SK-N-SH (cell line): Measurements from ENCODE around the gene GRAMD2B. TPM values are rescaled to one million over a fixed set of nuclear protein-coding genes. Genes with fewer than 3 reads are reported as not detected.
A peak's percentile ranks its signal among the peaks of the same experiment; 100 is the strongest.

ENCODE experiments used
- CTCF ChIA-PET: fragments of 300-600, 350-600 bp; formaldehyde crosslinking; extraction: SDS; loops from one replicate; lab custom pipeline; 2021; lab: Yijun Ruan, JAX
- POLR2A ChIA-PET: fragments of 350-600 bp; sonication (Branson Sonifier 250); formaldehyde crosslinking; extraction: SDS; loops from one replicate; lab custom pipeline; 2020; ENCODE audit warnings: antibody characterized with exemption, inconsistent platforms; lab: Yijun Ruan, JAX
- DNase-seq: peaks from one replicate; pipeline ENCODE4 v3.0.0; 2012
- H2AFZ ChIP-seq: fragments of 200-600 bp; sonication (generic); 2 replicates; pipeline ENCODE4 v1.8.1; 2016; ENCODE audit warnings: antibody characterized with exemption, mild to moderate bottlenecking, low read depth
- H3F3A ChIP-seq: fragments of 200-600 bp; sonication (generic); replicated peaks from 2 replicates; pipeline ENCODE3; 2016; ENCODE audit warnings: antibody characterized with exemption, mild to moderate bottlenecking; ENCODE audit not compliant: insufficient read depth
- H3K27ac ChIP-seq, 2 experiments: fragments of 200-500 bp in 1 of 2; fragments of 200-600 bp in 1 of 2; sonication (Bioruptor generic) in 1 of 2; sonication (generic), shearing (Covaris generic) in 1 of 2; 2 replicates each; pipeline versions ENCODE4 v1.5.1 to v1.6.1; 2014 to 2016; ENCODE audit warnings: low read depth in 2 of 2, inconsistent platforms in 1 of 2, low read length in 1 of 2, mild to moderate bottlenecking in 1 of 2, mixed read lengths in 1 of 2
- H3K27me3 ChIP-seq: fragments of 200-600 bp; sonication (generic), shearing (Covaris generic); 2 replicates; pipeline ENCODE4 v1.6.1; 2016; ENCODE audit warnings: mixed run types; ENCODE audit not compliant: insufficient read depth
- H3K36me3 ChIP-seq, 2 experiments: fragments of 200-500 bp in 1 of 2; fragments of 200-600 bp in 1 of 2; sonication (Bioruptor generic) in 1 of 2; sonication (generic) in 1 of 2; replicated peaks in 1 of 2; 2 replicates each; pipeline versions ENCODE3 to v1.5.1; 2014 to 2016; ENCODE audit warnings: low read length in 1 of 2, mild to moderate bottlenecking in 1 of 2; ENCODE audit not compliant: insufficient read depth in 2 of 2, control insufficient read depth in 1 of 2
- H3K4me1 ChIP-seq, 2 experiments: fragments of 200-500 bp in 1 of 2; fragments of 200-600 bp in 1 of 2; sonication (Bioruptor generic) in 1 of 2; sonication (generic), shearing (Covaris generic) in 1 of 2; 2 replicates each; pipeline versions ENCODE4 v1.5.1 to v1.6.1; 2014 to 2016; ENCODE audit warnings: low read depth in 1 of 2, low read length in 1 of 2, mixed run types in 1 of 2; ENCODE audit not compliant: insufficient read depth in 2 of 2, control insufficient read depth in 1 of 2
- H3K4me2 ChIP-seq: fragments of 200-600 bp; sonication (generic), shearing (Covaris generic); 2 replicates; pipeline ENCODE4 v1.6.1; 2017; ENCODE audit warnings: mixed run types
- H3K4me3 ChIP-seq, 2 experiments: fragments of 200-500 bp in 1 of 2; fragments of 200-600 bp in 1 of 2; sonication (Bioruptor generic) in 1 of 2; sonication (generic), shearing (Covaris generic) in 1 of 2; 2 replicates each; pipeline versions ENCODE4 v1.5.1 to v1.8.1; 2014 to 2016; ENCODE audit warnings: low read depth in 2 of 2, inconsistent platforms in 1 of 2, low read length in 1 of 2, mild to moderate bottlenecking in 1 of 2, mixed read lengths in 1 of 2, moderate library complexity in 1 of 2
- H3K79me2 ChIP-seq: fragments of 200-600 bp; sonication (generic); 2 replicates; pipeline ENCODE4 v1.8.1; 2017; ENCODE audit warnings: mild to moderate bottlenecking; ENCODE audit not compliant: insufficient read depth
- H3K9ac ChIP-seq: fragments of 200-600 bp; sonication (generic); 2 replicates; pipeline ENCODE4 v1.6.1; 2017; ENCODE audit warnings: mixed run types
- H3K9me2 ChIP-seq: fragments of 200-600 bp; sonication (generic); 2 replicates; pipeline ENCODE4 v1.6.1; 2017; ENCODE audit warnings: mixed run types
- H3K9me3 ChIP-seq: fragments of 200-600 bp; sonication (generic); 2 replicates; pipeline ENCODE4 v1.6.1; 2017; ENCODE audit warnings: mixed run types, mild to moderate bottlenecking, moderate library complexity
- H4K20me1 ChIP-seq: fragments of 200-600 bp; sonication (generic); 2 replicates; pipeline ENCODE4 v1.6.1; 2017; ENCODE audit warnings: mild to moderate bottlenecking, mixed run types; ENCODE audit not compliant: insufficient read depth
- CHD2 ChIP-seq: fragments of 150-350 bp; IDR thresholded peaks from 2 replicates; pipeline ENCODE4 v1.6.1; 2018; ENCODE audit warnings: low read length; ENCODE audit not compliant: partially characterized antibody
- CTCF ChIP-seq: fragments of 200-600 bp; sonication (generic); IDR thresholded peaks from 2 replicates; pipeline ENCODE4 v1.6.1; 2017; ENCODE audit warnings: antibody characterized with exemption, mild to moderate bottlenecking, moderate library complexity
- PBX3 ChIP-seq: IDR thresholded peaks from 2 replicates; pipeline ENCODE4; 2012
- POLR2AphosphoS5 ChIP-seq: IDR thresholded peaks from 2 replicates; pipeline ENCODE4 v1.6.1; 2012; ENCODE audit warnings: low read depth, low read length
- RAD21 ChIP-seq: IDR thresholded peaks from 2 replicates; pipeline ENCODE4 v1.6.1; 2012; ENCODE audit warnings: mild to moderate bottlenecking, low read length
- RFX5 ChIP-seq: IDR thresholded peaks from 2 replicates; pipeline ENCODE4 v1.6.1; 2012; ENCODE audit warnings: mild to moderate bottlenecking, improper control_type of control experiment, low read length
- RXRA ChIP-seq: IDR thresholded peaks from 2 replicates; pipeline ENCODE4 v1.4.0; 2012; ENCODE audit warnings: low read depth, mild to moderate bottlenecking, borderline replicate concordance
- SMC3 ChIP-seq: IDR thresholded peaks from 2 replicates; pipeline ENCODE4 v1.6.1; 2012; ENCODE audit warnings: low read depth, low read length, improper control_type of control experiment
- USF2 ChIP-seq: fragments of 150-350 bp; IDR thresholded peaks from 2 replicates; pipeline ENCODE4 v1.6.1; 2017; ENCODE audit warnings: antibody characterized with exemption, low read length, low read depth, borderline replicate concordance
- WGBS: methylation state at CpG from one replicate; pipeline ENCODE4 v1.1.6; 2017; ENCODE audit warnings: low lambda C conversion rate; 5-methylcytosine and 5-hydroxymethylcytosine counted together
- polyA plus RNA-seq, 3 experiments: library from polyadenylated mRNA; depleted of rRNA; stranded (reverse); fragments of >200 nt; gene quantifications; 2 replicates each; pipeline ENCODE4 v1.2.3, GENCODE V29; 2012

Gene GRAMD2B
- polyA plus RNA-seq, 1 of the 3 experiments (the other 2 are of a cell fraction): 16.0 TPM

- Histone ChIP-seq H3K27ac (no peak overlapping the region), H3K9ac (no peak overlapping the region), H3K4me3 (no peak overlapping the region), H3K9me3 (no peaks in the 10 kb centered on the region)
- CTCF ChIA-PET: interaction anchor here (1.3 to 1.7 kb wide), 2 partner anchors 23 to 145 kb away, joined by 4 to 6 read pairs; no protein-coding TSS in a partner anchor
- TF ChIP-seq RAD21 (peak; percentile 50), POLR2AphosphoS5 (no peak), CHD2 (no peak), CTCF (peak; percentile 41), SMC3 (peak; percentile 34)
- TF ChIP-seq, all 33 proteins: peak for 3
- peaks cover 0 to 9% of the 10 kb centered on the region in 2 experiments; a peak in 2 of 4 replicates for H3K4me1 ChIP-seq
- no peak for DNase-seq
- H3K36me3 ChIP-seq: no peaks in the 10 kb centered on the region
- no peak overlapping the region for H3K4me2 ChIP-seq
- H4K20me1 ChIP-seq: no peaks in the 10 kb centered on the region
- WGBS: 81% methylated on average over 8 of the region's 8 CpGs
- H2AFZ ChIP-seq: no peak overlapping the region
- POLR2A ChIA-PET: no interaction called here
- no peaks in the 10 kb centered on the region for H3K27me3 ChIP-seq
- peaks cover 3% of the 10 kb centered on the region for H3F3A ChIP-seq
- no peaks in the 10 kb centered on the region for H3K9me2 ChIP-seq
- no peaks in the 10 kb centered on the region for H3K79me2 ChIP-seq
Measured at GRCh38 chr5:126492939-126493338, 69.7 kb downstream of the GRAMD2B start.

- H3K27ac ChIP-seq: no peak overlapping the region
- H3K4me1 ChIP-seq: peaks cover 0 to 5% of the 10 kb centered on the region in 2 experiments; a peak in 2 of 4 replicates
- no peak overlapping the region for H3K4me2 ChIP-seq
- H3F3A ChIP-seq: peaks cover under 1% of the 10 kb centered on the region
- no peaks in the 10 kb centered on the region for H3K9me2 ChIP-seq
- no peaks in the 10 kb centered on the region for H4K20me1 ChIP-seq
- WGBS: 85% methylated on average over 3 of the region's 3 CpGs
- no peak for DNase-seq
- H3K79me2 ChIP-seq: no peaks in the 10 kb centered on the region
- ChIA-PET POLR2A (no interaction called here), CTCF (interaction anchor here (1.2 kb wide), 1 partner anchor 19 kb away, joined by 3 read pairs; no protein-coding TSS in a partner anchor)
- no peak overlapping the region for H2AFZ ChIP-seq
- no peak overlapping the region for H3K9ac ChIP-seq
- H3K27me3 ChIP-seq: no peaks in the 10 kb centered on the region
- no peak for TF ChIP-seq SMC3
- H3K9me3 ChIP-seq: no peaks in the 10 kb centered on the region
- no peak overlapping the region for H3K4me3 ChIP-seq
- H3K36me3 ChIP-seq: no peaks in the 10 kb centered on the region
Measured at GRCh38 chr5:126494393-126494792, 71.2 kb downstream of the GRAMD2B start.

- Histone ChIP-seq H2AFZ (no peak overlapping the region), H4K20me1 (no peaks in the 10 kb centered on the region), H3K9me3 (no peaks in the 10 kb centered on the region), H3K4me3 (no peak overlapping the region), H3K36me3 (no peaks in the 10 kb centered on the region), H3K9me2 (no peaks in the 10 kb centered on the region), H3K4me1 (no peaks in the 10 kb centered on the region; a peak in 1 of 4 replicates), H3K4me2 (no peak overlapping the region), H3K27me3 (no peaks in the 10 kb centered on the region), H3K9ac (no peak overlapping the region), H3F3A (peaks cover 3% of the 10 kb centered on the region), H3K27ac (no peak overlapping the region), H3K79me2 (no peaks in the 10 kb centered on the region)
- TF ChIP-seq USF2 (no peak), PBX3 (no peak), RFX5 (no peak), RXRA (no peak)
- ChIA-PET POLR2A (no interaction called here), CTCF (interaction anchor here (0.8 kb wide), 1 partner anchor 41 kb away, joined by 3 read pairs; no protein-coding TSS in a partner anchor)
- WGBS: 93% methylated on average over 5 of the region's 5 CpGs
- no peak for DNase-seq
Measured at GRCh38 chr5:126497506-126497905, 74.3 kb downstream of the GRAMD2B start.
